ENCODE measurements around the gene LRRC72.

DNA sequence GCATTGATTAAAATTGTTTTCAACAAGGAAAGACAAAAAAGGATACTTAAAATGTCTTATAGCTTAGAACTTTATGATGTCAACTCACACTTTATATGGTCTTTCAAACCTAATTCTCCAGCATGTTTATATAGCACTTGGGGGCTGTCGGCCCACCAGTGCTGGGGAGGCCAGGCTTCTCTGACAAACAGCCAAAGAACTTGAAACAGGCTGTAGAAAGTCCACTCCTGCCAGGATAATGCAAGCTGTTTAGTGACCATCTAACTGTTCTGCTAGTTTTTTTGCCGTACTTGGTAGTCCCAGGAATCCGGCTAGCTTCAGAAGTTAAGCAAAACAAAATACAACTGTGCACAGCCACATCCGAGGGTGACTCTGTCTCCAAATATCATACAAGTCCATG lies 47.5 kb upstream of the LRRC72 start:
- TF ChIP-seq, protein P1, sequence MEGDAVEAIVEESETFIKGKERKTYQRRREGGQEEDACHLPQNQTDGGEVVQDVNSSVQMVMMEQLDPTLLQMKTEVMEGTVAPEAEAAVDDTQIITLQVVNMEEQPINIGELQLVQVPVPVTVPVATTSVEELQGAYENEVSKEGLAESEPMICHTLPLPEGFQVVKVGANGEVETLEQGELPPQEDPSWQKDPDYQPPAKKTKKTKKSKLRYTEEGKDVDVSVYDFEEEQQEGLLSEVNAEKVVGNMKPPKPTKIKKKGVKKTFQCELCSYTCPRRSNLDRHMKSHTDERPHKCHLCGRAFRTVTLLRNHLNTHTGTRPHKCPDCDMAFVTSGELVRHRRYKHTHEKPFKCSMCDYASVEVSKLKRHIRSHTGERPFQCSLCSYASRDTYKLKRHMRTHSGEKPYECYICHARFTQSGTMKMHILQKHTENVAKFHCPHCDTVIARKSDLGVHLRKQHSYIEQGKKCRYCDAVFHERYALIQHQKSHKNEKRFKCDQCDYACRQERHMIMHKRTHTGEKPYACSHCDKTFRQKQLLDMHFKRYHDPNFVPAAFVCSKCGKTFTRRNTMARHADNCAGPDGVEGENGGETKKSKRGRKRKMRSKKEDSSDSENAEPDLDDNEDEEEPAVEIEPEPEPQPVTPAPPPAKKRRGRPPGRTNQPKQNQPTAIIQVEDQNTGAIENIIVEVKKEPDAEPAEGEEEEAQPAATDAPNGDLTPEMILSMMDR (conservative IDR thresholded peaks at IDR 0.05; ENCODE audit: low read depth in 2 of 2), result no peak
- TF ChIP-seq EZH2 (IDR thresholded peaks at IDR 0.05; ENCODE audit: low read depth, unreplicated experiment) (no peak), POLR2AphosphoS5 (IDR thresholded peaks at IDR 0.05; ENCODE audit: low read depth) (no peak)
- TF ChIP-seq, protein P2, sequence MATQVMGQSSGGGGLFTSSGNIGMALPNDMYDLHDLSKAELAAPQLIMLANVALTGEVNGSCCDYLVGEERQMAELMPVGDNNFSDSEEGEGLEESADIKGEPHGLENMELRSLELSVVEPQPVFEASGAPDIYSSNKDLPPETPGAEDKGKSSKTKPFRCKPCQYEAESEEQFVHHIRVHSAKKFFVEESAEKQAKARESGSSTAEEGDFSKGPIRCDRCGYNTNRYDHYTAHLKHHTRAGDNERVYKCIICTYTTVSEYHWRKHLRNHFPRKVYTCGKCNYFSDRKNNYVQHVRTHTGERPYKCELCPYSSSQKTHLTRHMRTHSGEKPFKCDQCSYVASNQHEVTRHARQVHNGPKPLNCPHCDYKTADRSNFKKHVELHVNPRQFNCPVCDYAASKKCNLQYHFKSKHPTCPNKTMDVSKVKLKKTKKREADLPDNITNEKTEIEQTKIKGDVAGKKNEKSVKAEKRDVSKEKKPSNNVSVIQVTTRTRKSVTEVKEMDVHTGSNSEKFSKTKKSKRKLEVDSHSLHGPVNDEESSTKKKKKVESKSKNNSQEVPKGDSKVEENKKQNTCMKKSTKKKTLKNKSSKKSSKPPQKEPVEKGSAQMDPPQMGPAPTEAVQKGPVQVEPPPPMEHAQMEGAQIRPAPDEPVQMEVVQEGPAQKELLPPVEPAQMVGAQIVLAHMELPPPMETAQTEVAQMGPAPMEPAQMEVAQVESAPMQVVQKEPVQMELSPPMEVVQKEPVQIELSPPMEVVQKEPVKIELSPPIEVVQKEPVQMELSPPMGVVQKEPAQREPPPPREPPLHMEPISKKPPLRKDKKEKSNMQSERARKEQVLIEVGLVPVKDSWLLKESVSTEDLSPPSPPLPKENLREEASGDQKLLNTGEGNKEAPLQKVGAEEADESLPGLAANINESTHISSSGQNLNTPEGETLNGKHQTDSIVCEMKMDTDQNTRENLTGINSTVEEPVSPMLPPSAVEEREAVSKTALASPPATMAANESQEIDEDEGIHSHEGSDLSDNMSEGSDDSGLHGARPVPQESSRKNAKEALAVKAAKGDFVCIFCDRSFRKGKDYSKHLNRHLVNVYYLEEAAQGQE (IDR thresholded peaks at IDR 0.05; ENCODE audit: unreplicated experiment), result no peak
